ENCODE results near the gene SUDS3. TPM values are rescaled to one million over a fixed set of nuclear protein-coding genes. Genes with fewer than 3 reads are reported as not detected.
"Not testable (repeated sequence)": the region's sequence is repeated elsewhere in the genome, so short reads cannot be mapped to it uniquely, and the experiment has no call there.

SUDS3 gene, protein sequence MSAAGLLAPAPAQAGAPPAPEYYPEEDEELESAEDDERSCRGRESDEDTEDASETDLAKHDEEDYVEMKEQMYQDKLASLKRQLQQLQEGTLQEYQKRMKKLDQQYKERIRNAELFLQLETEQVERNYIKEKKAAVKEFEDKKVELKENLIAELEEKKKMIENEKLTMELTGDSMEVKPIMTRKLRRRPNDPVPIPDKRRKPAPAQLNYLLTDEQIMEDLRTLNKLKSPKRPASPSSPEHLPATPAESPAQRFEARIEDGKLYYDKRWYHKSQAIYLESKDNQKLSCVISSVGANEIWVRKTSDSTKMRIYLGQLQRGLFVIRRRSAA
- polyA plus RNA-seq (2013, experiment 1 of 2; ENCODE audit: insufficient read length) = 18.3 TPM
- polyA plus RNA-seq (2013, experiment 2 of 2; ENCODE audit: insufficient read length) = 20.4 TPM

DNA sequence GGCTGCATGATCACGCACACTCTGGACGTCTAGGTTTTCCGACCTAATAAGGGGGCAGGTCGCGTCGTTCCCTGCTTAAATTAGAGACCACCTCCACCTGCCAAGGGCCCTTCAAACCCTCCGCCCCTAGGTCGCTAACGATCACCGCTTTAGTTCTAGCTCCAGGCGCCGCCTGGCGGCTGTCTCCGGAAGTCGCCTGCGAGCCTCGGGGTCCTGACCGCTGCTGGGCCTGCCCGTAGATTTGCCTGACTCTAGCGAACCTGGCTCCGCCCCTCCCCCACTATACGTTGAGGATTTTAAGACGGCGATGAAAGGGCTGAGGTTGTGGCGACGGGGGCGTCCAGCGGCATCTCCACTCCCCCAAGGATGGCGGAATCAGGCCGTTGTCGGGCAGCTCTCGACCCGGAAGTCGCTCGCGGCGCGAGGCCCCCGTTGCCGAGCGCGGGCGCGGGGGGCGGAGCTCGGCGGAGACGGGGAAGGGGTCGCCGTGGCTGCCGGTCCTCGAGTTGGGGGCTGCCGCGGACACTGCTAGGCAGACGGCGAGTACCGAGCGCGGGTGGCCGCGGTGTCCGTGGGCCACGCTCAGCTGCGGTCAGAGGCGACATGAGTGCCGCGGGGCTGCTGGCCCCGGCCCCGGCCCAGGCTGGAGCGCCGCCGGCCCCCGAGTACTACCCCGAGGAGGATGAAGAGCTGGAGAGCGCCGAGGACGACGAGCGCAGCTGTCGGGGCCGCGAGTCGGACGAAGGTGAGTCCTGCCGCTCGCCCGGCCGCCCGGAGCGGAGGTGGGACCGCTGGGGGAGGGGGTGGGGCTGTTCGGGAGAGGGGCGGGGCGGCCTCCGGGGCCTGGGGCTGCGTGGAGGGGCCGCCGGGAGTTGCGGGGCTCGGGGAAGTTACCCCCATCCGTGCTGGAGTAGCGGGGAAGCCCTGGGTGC, at the start of gene SUDS3:
SUDS3 (plus strand) TSS at position 467 of the 932 bp plus-strand sequence; CDS start at position 604, 137 bp downstream.
- peak; percentile 75 for DNase-seq

DNA sequence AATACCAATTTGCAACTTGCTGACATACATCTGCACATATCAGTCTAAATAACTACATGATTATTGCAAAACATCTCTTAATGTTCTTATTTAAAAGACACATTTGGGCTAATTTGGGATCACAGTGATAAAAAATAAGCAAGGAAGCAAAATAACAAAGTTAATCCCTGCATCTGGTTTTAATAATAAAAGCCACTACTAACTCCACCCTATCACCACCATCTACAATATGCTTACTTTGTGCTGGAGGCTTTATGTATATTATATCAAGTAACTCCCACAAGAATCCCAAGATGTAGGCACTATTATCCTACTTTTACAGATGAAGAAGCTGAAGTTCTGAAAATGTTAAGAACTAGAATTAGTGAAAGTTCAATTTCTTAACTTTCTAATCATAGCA, 49.4 kb upstream of the SUDS3 start:
- peak; percentile 56 for DNase-seq

DNA sequence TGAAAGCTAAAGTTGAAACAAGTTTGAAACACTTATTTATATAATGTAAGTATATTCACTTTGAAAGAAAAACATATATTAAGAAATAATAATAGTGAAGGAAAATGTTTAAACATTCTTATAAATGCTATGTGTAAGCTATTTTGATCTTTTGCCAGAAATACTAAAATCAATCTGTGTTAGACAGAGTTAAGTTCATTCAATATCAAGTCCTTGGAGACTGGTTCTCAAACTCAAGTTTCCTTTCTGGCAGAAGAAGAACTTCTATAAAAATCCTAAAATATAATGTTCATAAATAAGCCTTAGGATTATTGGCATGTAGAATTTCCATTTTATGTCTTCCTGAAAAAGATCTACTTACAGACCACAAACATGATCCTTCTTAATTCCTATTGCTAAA, 49.0 kb upstream of the SUDS3 start:
- DNase-seq = peak; percentile 21

DNA sequence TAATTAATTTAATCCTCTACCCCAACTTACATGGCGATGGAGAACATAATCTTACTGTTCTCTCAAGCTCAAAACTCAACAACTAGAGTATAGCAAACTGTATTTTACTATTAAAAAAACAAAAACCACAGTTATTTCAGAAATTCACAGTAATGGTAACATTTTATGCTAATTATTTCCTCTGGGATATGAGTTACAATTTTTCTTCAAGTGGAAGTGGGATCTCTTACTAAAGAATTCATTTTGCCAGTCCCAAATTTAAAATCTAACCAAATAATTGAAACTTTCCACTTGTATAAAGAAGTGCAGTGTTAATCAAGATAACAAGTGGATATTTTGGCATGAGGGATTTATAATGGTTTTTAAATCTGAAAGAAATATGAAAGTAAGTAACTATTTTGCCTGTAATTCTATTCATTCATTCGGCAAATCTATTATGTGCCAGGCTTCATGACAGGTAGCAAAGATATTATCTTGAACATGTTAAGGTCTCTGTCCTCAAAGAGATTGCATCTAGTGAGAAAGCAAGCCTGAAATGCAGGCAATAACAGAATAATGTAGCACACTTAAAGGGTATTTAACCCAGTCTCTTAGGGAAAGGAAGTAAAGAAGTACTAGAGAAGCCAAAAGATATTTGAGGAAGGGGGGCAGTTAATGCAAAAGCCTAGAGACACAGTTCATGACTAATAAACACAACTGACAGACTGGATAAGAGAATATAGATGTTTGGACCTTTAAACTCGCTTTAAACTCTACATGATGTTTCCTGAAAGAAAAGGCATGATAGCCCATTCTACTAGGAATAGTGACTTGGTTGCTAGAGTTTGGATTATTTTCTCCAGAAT, 47.6 kb upstream of the SUDS3 start:
- peak; percentile 8 for DNase-seq

DNA sequence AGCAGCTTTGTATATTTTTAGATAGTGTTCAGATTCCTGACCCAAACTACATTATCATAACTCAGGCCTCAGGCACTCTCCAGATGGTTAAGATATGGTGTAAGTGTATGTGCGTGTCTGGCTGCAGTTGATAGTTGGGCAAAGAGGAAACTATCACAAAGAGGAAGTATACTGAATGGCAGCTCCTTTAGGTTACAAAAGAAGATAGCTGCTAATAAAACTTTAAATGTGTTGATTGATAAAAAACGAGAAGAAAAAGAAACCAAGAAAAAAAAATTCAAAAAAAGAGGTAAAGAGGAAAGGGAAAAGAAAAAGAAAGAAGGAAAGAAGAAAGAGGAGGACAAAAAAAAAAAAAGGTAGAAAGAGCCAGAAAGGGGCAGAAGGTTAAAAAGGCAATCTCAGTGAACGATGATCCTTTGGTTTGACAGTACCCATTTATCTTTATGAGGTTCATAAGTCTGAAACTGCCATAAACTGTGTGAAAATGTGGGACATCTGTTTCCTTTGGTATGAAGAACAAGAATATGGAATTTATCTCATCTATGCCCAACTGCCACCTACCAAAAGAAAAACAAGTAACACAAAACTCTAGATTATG, 45.8 kb upstream of the SUDS3 start:
- peak; percentile 55 for DNase-seq

DNA sequence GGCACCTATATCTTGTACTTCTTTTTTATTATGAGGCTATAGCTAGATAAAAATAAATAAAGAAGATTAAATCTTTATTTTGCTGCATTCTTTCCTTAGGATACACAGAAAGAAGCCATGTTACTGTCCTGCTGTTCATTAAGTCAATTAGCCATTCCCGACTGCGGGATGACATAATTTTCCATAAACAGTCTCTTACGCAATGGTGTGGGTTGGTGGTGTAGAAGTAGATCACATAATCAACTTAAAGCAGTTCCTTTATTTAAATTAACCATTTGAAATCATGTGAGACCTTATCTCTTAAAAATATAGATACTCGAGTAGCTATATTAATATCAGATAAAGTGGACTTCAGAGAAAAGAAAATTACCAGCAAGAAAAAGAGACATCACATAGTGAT, 43.8 kb upstream of the SUDS3 start:
- peak; percentile 34 for DNase-seq

DNA sequence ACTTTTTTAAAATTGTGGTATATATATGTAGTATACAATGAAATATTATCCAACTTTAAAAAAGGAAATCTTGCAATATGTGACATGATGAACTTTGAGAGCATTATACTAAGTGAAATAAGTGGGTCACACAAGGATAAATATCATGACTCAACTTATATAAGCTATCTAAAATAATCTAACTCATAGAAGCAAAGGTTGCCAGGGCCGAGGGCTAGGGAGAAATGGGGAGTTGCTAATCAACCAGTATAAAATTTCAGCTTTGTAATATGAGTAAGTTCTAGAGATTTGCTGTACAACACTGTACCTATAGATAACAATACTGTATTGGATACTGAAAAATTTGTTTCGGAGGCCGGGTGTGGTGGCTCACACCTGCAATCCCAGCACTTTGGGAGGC, 42.1 kb upstream of the SUDS3 start:
- DNase-seq = no peak

DNA sequence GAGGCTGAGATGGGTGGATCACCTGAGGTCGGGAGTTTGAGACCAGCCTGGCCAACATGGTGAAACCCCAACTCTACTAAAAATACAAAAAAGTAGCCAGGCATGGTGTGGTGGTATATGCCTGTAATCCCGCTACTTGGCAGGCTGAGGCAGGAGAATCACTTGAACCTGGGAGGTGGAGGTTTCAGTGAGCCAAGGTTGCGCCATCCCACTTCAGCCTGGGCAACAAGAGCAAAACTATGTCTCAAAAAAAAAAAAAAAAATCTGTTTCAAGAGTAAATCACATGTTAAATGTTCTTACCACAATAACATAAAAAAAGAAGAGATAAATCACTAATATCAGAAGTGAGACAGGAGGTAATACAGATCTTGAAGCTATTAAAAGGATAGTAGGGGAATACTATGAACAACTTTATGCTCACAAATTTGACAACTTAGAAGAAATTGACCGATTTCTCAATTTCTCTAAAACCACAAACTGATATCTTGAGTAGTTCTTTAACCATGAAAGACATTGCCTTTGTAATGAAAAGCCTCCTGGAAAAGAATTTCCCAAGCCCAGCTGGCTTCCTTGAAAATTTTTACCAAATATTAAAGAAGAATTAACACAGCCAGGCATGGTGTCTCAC, 41.3 kb upstream of the SUDS3 start:
- no peak for DNase-seq

DNA sequence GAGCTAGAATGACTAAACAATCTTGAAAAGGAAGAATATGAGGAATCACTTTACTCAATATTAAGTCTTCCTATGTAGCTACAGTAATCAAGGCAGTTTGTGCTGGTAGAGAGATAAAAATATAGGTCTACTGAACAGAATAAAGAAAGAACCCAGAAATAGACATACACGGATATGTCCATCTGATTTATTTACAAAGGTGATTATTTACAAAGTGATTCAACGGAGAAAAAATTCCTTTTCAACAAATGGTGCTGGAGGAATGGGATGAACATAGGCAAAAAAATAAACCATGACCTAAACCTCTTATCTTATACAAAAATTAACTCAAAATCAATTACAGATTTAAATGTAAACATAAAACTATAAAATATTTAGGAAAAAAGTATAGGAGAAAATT, 40.2 kb upstream of the SUDS3 start:
- DNase-seq = no peak

DNA sequence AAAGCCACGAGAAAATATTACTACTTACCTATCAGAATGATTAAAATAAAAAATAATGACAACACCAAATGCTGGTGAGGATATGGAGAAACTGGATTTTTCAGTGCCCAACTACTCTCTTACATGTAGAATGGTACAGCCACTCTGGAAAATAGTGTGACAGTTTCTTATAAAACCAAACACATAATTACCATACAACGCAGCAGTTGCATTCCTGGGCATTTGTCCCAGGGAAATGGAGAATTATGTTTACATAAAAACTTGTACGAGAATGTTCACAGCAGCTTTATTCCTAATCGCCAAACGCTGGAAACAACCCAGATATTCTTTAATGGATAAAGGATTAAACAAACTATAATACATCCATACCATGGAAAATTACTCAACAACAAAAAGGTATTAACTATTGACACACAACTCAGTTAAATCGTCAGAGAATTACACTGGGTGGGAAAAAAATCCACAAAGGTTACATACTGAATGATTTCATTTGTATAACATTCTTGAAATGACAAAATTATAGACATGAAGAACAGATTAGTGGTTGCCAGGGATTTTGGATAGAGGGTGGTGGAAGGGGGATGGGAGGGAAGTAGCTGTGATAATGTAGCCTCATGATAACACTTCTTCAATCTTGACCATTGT, 39.0 kb upstream of the SUDS3 start:
- peak; percentile 71 for DNase-seq

DNA sequence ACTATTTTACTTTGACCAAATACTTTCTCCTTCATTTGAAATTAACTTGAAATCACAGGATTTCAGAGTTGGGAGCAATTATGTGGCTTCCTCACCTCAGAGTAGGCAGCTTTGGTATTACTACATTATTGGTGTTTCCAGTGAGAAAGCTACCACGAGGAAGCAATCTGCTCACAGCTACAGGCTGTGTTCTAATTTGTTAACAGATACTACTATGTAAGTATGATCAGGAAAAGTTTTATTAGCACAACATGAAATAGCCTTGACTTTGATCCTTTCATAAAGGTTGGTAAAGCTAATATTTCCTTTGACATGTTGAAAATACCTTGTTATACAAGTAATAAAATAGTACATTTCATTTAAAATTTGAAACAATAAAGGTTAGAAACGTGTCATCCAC, 34.3 kb upstream of the SUDS3 start:
- no peak for DNase-seq

DNA sequence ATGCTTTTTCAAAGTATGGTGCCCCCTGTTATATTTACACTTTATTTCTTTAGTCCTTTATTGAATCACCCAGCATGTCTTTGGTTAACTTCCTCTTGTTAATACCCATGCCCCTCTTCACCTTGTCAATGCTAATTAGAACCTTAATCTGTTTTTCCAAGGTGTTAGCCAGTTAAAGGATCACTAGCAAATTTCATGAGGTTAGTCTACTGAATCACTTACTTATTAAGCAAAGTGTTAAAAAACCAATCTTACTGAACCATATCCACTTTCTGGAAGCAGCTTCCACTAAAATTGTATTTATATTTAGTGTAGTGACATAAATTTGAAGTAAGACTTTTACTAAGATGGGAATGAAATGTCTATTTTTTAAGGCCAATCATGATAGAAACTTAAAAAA, 31.5 kb upstream of the SUDS3 start:
- no peak for DNase-seq

DNA sequence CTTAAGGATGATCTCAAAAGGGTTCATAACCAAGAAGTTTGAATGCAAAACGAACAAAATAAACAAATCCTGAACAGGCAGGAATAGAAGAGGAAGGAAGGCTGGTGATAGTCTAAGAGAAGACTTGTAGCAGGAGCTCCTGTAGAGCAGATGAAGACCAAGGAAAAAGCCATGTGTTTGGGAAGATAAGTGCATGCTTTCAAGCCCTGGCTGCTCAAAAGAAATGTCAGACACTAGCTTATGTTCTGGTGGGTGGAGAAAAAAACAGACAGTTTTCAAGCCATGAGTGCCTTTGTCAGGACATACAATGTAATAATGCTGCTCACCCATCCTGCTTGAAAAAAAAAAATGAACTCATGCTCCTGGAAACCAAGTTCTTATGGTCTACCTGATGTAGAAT, 31.0 kb upstream of the SUDS3 start:
- no peak for DNase-seq

DNA sequence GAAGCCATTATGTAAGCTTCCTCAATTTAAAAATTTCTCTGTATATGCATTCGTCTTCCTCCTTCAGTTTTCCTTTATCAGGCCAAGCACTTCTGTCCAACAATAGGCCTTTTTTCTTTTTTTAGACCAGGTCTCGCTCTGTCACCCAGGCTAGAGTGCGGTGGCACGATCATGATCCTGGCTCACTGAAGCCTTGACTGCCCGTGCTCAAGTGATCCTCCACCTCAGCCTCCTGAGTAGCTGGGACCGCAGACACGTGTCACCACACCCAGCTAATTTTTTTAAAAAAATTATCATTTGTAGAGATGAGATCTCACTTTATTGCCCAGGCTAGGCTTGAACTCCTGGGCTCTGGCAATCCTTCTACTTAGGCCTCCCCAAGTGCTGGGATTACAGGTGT, 29.5 kb upstream of the SUDS3 start:
- DNase-seq = no peak

DNA sequence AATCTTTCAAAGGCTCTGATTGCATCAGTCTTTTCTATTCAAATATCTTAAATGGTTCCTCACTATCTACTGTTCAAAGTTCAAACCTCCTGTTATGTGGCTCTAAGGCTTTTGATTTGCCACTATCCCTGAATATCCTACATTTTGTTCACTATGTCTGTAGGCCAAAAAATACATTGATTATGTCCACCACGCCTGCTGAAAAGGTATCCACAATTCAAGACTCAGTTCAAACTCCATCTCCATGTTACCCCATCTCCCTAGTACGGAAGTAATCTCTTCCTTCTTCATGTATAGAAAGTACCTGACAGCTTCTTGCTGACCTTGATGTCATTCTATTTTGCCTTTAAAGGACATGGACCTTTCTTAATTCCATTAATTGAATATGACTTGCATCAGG, 28.4 kb upstream of the SUDS3 start:
- DNase-seq = no peak

DNA sequence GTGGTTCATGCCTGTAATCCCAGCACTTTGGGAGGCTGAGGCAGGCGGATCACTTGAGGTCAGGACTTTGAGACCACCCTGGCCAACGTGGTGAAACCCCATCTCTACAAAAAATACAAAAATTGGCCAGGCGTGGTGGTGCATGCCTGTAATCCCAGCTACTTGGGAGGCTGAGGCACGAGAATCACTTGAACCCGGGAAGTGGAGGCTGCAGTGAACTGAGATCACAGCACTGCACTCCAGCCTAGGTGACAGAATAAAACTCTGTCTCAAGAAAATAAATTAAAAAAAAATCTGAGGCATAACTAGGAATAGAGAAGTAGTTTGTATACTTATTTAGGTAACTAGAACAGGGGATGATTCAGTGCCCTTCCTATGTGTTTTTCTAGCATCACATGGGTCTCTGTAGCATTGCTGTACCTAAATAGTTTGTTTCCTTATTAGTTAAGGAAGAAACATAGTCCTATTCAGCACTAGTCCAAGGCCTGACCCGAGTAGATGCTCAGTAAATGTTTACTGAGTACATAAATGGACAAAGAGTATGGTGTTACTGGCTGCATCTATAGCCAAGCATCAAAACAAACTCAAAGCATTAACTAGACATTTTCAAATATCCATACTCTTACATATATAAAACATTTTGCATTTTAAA, 25.3 kb upstream of the SUDS3 start:
- DNase-seq = no peak

DNA sequence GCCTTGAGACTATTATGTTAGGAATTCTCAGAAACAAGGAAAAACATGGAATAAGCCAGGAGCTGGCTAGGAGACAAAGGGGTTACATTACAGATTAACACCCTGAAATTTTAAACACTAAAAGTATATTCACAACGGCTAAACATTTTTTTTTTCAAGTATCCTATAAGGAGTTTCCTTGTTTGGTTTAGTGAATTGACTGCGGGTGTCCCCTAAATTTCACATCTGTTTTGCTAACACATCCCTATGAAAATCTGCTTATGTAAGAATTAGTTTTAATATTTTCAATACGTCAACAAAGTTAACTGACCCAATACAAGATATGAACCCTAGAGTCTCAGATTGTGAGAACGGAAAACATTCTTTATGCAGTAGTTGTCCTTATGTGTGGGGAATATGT, 22.6 kb upstream of the SUDS3 start:
- no peak for DNase-seq

DNA sequence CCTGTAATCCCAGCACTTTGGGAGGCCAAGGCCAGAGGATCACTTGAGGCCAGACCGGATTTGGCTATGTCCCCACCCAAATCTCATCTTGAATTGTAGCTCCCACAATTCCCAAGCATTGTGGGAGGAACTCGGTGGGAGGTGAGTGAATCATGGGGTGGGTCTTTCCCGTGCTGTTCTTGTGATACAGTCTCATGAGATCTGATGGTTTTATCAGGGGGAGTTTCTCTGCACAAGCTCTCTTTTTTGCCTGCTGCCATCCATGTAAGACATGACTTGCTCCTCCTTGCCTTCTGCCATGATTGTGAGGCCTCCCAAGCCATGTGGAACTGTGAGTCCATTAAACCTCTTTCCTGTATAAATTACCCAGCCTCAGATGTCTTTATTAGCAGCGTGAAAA, 21.9 kb upstream of the SUDS3 start:
- not testable (repeated sequence) for DNase-seq

DNA sequence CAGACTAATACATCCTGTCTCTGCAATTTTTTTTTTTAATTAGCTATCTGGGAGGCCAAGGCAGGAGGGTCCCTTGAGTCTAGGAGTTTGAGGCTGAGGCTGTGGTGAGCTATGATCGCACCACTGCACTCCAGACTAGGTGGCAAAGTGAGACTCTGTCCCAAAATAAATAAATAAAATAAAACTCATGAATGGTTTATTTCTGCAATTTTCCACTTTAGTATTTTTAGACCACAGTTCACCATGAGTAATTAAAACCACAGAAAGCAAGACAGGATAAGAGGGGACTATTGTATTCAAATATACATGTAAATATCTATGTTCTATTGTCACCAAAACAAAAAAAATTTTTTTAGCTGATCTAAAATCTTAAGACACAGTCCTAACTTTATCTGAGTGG, 21.5 kb upstream of the SUDS3 start:
- DNase-seq = peak; percentile 18

DNA sequence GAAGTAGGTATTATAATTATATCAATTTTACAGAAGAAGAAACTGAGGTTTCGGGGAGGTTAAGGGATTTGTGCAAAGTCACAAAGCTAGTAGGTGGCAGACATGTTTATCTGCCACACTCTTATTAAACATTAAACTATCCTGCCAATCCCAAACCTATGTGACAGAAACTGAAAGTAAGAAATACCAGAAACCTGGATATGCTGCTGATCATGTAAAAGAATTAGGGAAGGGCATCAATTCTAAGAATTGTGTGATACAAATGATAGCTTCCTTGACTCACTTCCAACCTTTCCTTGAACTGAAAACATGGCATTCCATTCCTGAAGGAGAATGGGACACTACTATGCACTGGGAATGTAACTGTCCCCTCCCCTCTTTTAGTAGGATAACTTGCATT, 20.5 kb upstream of the SUDS3 start:
- DNase-seq = peak; percentile 58

DNA sequence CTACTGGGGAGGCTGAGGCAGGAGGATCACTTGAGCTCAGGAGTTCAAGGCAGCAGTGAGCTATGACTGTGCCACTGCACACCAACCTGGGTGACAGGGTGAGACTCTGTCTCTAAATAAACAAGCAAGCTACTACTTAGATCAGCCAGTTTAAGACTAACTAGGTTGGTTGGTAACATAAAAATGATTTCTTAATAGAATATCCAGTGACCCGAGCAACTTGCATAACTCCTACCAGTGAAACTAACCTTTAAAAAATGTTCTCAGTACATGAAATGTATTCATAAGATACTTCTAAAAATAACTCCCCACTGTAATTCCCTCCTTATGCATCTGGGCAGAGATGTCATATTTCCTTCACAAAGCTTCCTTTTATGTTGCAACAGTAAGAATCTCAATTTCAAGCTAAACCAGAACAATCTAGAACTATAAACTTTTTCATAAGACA, 19.5 kb upstream of the SUDS3 start:
- peak; percentile 88 for DNase-seq
